Measurements from ENCODE around the gene SARNP.

The SARNP gene

DNA sequence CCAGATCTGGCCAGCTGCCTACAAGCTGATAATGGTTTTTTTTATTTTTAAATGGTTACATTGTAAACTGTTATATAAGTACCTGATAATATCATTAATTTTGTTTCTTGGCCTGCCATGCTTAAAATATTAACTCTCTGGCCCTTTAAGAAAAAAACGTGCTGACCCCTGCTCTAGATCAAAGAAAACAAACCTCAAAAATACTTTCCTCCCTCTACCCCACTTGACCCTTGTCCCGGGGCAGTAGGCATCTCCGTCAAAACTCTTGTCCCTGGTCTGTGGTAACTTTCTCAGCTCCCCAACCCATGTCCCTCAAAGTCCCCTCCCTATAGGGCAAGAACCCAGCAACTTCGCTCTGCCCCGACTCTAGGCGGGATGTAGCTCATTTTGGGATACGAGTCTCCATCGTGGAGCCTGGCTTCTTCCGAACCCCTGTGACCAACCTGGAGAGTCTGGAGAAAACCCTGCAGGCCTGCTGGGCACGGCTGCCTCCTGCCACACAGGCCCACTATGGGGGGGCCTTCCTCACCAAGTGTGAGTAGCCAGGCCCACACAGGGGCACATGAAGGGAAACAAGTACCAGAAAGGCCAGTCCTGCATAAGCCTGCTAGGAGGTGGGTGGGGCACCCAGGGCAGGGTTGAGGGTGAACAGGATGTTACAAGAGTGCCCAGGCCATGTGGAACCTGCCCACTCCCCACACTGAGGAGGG, 93.9 kb downstream of the SARNP start:
- DNase-seq = no peak

DNA sequence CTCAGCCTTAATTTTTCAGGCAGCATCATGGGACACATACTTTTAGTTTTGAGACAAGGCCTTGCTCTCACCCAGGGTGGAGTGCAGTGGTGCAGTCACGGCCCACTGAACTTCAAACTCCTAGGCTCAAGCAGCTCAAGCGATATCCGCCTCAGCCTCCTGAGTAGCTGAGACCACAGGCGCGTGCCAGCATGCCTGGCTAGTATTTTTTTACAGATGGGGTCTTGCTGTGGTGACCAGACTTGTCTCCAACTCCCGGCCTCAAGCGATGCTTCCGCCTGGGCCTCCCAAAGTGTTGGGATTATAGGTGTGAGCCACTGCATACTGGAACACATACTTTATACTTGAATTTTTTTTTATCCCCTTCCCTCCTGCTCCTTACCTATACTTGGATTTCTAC, 94.6 kb downstream of the SARNP start:
- no peak for DNase-seq

DNA sequence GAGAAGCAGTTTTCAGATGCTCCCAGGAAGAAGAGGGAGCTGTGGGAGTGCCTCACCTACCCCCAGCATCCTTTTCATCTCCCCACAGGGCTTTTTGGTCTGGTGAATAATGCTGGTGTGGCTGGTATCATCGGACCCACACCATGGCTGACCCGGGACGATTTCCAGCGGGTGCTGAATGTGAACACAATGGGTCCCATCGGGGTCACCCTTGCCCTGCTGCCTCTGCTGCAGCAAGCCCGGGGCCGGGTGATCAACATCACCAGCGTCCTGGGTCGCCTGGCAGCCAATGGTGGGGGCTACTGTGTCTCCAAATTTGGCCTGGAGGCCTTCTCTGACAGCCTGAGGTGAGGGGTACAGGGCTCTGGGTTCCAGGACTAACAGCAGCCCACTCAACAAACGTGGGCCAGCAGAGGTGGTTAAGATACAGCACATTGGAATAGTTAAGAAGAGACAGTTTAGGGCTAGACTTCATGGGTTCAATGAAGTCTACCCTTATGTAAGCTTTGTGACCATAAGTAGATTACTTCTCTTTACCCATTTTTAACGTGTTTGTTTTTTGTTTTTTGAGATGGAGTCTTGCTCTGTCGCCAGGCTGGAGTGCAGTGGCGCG, 95.8 kb downstream of the SARNP start:
- no peak for DNase-seq

DNA sequence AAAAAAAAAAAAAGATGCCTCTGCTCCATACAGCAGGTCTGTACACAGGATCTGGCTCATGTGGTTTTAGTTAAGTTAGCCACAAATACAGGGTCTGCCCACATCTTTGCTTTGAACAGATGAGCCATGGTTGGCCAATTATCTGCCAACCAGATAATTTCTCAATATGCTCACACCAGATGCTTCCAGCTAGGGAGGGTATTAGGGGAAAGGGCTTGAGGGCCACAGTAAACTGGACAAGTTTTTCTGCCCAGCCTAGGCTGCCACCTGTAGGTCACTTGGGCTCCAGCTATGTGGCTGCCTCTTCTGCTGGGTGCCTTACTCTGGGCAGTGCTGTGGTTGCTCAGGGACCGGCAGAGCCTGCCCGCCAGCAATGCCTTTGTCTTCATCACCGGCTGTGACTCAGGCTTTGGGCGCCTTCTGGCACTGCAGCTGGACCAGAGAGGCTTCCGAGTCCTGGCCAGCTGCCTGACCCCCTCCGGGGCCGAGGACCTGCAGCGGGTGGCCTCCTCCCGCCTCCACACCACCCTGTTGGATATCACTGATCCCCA, 96.6 kb downstream of the SARNP start:
- DNase-seq = peak; percentile 72

DNA sequence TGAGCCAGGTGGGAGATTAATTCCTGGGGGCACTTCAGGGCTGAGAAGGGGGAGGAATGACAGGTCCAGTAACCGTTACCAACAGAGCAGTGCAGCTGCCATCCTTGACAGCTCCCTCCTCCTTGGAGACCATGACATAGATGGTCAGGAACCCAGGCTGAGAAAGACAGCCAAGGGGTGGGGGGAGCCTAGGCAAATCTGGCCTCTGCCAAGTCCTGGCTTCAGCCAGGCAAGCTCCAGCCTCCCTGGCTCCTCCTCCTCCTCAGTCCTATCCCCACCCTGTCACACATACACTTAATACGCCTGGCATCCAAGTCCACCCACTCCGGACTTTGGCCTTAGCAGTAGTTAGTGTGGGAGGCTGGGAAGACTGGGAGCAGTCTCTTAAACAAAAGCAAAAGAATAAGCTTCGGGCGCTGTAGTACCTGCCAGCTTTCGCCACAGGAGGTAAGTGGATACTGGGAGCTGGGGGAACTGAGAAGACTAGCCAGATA, 97.4 kb downstream of the SARNP start, which contains the start of gene RDH5:
Gene RDH5 (plus strand): TSS at position 323 of the 494 bp plus-strand sequence. CDS start 792 bp downstream, outside the sequence.
- no peak for DNase-seq

DNA sequence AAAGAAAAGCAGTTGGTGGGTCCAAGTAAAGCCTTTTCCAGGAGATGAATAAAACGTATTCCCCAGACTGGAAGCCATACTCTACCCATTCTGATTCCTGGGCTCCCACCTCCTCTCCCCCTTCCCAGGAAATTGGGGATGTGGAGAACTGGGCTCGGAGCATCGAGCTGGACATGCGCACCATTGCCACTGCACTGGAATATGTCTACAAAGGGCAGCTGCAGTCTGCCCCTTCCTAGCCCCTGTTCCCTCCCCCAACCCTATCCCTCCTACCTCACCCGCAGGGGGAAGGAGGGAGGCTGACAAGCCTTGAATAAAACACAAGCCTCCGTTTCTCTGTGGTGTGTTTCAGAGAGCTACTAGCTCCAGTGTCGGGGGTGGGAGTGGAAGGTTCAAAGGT, 98.2 kb downstream of the SARNP start:
- no peak for DNase-seq

DNA sequence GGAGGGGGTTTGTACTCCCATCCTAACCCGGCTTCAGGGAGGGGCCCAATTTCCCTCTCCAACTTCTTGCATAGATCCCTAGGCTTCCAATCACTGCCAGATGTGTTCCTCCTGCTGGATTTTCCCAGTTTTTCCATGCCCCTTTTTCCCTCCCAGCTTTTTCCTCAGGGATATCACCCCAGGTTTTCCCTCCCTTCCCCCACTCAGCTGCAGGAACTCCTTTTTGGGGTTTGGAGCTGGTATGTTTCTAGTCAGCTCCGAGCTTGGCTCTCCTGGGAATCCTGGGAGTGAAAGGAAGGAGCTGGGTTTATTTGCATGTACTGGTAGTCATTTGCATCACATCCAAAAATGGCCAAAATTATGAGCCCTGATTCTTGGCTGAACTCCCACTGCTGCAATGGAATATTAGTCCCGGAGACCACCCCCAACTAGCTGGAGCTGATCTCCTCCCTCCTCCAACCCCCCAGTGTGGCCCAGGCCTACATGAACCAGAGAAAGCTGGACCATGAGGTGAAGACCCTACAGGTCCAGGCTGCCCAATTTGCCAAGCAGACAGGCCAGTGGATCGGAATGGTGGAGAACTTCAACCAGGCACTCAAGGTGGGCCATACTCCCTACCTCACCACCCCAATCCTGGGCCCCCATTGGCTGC, 98.8 kb downstream of the SARNP start:
- no peak for DNase-seq

DNA sequence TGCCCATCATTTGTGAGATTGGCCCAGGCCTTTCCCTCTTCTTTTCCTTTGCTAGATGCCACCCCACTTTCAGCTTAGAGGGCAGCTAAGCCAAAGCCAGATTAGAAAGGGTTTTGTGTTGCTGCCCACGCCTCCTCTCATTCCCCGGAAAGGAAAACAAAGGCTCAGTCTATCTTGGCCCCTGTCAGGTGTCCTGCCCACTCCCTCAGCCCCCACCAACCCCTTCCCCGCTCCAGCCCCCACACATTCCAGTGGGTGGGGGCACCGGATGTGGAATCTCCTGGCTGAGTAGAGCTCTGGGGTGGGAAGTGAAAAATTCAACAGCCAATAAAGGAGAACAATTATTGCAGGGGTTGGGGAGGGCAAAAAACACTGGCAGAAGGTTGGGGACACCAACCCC, 99.5 kb downstream of the SARNP start:
- no peak for DNase-seq

DNA sequence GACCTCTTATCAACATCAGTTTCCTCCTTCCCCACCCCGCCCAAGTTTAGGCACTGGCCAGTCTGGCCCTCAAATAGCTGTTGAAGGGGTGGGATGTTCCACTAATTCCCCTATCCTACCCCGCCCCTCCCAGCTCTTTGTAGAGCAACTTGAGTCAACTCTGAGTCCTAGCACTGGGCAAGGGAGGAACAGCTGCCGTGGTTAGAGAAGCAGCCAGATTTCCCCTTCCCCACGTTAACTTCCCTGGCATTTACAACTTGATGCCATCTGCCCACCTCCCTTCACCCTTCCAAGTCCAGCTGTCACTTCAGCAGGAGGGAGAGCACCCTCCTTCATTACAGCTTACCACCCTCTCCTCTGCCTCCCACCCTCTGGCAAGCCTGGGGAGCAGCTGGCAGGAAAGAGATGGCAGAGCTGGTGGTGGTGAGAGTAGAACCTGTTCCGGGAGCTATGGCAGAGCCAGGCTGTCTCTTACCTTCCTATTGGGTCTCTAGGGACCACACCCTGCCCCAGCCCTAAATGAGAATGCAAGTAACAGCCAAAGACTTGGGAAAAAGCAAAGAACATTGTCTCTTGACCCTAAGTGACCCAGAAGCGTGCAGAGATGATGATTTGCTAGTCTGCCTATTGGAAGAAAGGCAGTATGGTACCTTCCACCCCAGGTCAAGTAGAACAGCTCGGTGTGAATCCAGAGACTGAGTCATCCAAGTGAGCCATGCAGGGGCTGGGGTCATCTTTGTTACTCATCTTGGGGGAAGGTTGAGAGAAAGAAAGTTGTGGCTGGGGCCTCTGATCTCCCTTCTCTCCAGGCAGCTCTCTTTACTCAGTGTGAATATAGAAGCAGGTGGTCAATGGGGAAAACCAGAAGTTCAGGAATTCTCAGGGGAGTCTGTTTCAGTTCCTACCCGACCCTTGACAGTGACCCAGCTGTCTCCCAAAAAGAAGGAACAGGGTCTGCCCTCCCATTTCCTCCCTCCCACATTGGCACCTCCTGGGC, 100.2 kb downstream of the SARNP start:
- peak; percentile 30 for DNase-seq

DNA sequence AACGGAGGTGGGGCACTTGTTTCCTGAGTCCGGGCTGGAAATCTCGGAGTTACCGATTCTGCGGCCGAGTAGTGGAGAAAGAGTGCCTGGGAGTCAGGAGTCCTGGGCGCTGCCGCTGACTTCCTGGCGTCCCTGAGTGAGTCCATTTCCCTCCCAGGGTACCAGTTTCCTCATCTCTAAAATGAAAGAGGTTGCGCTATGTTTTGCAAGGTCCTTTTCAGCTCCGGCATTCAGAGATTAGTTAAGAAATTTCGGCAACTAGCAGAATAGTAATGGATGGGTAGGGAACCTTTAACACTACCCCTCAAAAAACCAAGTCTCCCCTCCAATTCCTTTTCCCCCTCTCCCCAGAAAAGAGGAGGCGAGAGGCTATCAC, 101.0 kb downstream of the SARNP start:
- DNase-seq = peak; percentile 68

DNA sequence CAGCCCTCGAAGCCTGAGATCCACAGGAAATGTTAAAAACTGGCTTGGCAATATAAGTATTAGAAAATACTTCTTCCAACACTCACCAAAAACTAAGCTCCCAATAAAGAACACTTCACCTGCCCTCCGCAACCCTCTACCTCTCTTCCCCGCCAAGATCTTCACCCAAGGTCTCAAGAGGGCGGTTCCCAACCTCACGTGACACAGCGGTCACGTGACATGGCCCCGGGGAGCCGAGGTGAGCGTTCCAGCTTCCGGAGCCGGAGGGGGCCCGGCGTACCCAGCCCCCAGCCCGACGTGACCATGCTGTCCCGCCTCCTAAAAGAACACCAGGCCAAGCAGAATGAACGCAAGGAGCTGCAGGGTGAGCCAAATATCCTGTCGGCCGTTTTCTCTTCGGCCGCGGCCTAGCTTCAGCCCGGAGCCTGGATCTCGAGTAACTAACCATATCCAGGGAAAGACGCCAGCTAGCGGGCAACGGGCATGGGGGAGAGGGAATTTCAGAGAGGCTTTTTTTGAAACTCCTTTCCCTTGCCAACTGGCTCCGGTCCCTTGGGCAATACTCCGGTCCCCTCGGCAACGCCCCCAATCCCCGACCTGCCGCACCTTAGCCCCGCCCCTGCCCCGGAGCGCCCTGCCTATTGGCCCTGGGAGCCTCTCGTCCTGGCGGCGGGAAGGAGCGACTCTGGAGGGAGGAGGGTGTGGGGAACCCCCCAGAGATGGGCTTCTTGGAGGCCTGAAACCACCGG, 101.5 kb downstream of the SARNP start, which contains the start of gene BLOC1S1:
Gene BLOC1S1 (plus strand): TSS at position 214 of the 749 bp plus-strand sequence. CDS start 6 bp downstream, at position 220.
- peak; percentile 81 for DNase-seq

DNA sequence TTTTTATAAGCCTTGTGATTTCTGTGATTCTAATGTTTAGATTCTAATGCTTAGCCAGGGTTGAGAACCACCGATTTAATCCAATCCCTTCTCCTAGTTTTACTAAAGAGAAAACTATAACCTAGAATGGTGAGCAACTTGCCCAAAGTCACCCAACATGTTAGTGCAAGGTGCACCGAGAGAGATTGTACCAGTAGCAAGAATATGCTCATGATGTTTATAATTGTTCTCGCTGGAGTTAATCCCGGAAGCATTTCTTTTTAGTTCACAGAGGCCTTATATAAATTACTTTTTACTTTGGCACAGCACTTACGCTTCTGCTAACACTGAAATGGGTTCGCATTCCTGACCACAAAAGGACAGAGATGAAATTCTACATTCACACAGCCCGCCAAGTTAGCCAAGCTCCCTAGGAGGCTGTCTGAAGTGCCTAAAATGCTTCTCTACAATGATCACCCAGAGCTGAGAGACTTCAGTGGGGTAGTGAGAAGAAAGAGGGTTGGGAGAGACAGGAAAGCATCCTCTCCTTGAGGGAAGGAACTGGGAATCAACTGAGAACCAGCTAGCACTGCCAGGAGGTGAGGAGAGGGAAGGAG, 102.3 kb downstream of the SARNP start:
- DNase-seq = no peak

DNA sequence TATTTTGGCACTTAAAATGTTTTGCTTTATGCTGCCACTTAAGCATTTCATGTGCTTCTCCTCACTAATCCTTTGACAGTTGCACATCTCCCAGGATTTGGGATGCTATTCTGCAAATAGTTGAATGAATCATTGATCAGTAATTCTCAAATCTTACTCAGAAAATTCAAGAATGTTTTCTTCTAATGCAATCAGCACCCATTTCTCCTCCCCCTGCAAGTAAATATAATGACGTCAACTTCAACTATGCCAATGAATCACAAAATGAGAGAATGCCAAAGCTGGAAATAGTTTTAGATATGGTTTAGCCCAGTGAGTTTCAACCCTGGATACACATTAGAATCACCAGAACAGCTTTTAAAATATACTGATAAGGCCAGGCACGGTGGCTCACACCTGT, 103.8 kb downstream of the SARNP start:
- no peak for DNase-seq

DNA sequence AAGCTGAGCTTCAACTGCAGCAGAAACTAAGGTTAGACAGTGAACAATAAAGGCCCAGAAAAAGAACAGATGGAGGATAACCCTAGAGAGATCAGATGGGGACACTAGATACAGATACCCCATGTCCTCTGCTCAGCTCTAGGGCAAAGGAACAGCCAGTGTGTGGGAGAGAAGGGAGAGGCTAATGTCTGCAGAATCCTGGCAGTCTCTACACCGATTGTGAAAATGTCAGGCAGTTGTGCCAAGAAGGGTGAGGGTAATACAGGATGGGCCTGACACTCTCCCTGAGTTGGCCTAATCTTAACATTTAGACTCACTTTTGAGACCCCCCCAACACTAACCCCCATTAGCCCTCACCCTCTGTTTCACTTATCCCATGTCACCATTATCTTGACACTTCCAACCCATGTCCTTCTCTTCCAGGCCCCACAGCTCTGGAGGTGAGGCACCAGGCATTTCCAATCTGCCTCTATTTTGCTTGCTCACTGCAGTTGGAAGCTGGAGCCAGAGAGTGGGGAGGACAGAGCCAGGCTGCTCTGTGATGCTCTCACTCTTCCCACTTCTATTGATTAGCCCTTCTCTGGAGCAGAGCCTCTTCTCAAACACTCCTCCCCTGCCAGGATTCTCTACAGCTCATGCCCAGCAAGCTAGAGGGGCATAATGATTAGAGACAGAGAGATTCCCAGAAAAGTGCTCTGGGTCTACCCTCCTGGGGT, 104.7 kb downstream of the SARNP start:
- DNase-seq = no peak

DNA sequence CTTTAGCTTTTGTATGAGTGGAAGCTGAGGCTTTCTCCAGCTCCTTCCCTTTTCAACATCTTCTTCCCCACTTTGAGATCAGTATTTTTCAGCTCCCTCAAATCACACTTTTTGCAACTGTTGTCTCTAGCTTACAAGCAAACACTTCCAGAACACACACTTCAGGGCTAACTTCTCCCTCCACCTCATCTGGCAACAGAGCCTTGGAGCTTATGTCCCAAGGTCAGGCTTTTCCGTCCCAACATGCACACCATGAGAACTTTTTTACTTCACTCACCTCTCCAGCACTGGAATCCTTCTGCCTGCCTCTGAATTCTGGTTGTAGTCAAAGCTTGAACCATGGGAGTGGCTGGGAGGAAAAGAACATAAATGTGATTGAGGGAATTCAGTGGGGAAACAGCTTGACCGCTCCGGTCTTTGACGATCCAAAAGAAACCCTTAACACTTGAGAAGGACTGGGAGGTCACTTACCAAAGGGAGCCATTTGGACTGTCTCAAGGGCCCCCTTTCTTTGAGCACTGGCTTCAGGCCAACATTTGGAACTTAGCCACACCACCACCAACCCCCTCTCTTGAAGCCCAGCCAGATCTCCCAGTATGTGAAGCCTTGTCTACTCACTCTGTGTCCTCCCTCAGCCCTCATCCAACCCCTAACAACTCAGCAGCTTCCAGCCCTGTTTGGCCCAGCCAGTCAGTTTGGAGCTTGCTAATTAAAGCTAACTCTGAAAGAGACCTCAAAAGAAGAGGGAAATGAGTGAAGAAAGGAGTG, 105.6 kb downstream of the SARNP start:
- no peak for DNase-seq

DNA sequence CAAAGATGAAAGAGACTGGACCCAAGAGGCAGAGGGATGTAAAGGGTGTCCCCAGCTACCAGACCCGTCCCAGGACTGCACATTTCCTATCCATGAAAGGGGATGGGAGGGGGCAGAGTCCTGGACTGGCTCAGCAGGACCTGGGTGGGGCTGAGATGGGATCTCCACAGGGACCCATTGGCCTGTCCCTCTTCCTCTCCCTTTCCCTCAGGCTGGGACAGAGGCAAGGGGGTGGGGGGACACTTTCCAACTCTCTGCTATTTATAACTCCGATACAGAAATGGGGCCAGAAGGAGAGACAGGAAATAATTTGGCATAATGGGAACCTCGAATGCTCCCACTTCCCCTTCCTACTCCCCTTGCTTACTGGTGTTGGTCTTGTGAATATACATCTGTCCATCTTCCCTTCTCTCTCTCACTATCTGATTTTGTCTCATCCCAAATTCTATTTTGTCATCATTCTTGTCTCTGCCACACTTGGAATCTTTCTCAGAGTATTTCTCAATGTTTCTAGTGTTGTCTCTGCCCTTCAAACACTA, 108.8 kb downstream of the SARNP start:
- peak; percentile 27 for DNase-seq

DNA sequence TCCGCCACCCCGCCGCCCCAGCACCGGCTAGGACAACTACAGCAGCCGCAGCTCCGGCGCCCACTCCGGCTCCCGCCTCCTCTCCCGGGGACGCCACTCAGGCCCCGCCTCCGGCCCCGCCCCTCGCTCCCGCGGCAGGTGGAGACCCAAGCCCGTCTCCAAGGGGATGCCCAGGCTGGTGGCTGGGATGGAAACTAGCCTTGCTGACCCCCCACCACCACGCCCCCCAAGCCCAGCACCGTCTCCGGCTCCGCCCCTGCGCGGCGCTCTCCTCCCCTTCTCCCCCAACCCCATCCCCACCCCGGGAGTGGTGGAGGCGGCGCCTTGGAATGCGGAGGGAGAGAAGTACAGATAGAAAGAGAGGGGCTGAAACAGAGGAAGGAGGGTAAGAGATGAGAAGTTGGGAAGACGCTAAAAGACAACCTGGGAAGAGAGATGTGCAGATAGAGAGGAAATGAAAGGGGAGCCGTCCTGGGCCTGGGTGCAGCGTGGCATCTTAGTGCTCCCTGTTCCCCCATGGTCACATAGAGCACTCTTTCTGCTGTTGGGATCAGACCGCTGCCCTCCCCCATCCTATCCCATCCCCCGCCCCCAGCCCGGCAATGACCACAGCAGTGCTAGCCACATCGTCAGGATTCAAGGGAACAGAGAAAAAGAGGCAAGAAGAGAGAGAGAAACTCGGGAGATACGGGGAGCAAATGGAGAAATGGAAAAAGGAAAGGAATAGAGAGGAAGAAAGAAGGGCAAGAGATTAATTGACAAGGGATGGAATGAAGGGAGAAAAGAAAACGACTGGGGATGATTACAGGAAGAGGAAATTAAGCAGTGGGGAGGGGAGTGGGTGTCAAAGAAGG, 109.5 kb downstream of the SARNP start, which contains the start of gene ITGA7:
Gene ITGA7 (minus strand): TSS at position 64 of the 854 bp plus-strand sequence. CDS start 222 bp downstream, outside the sequence.
- DNase-seq = no peak

Data from inflammatory macrophage treated with lipopolysaccharide for 4 hours (primary cell).